ENCODE data around the gene HBG2.
"Not testable (repeated sequence)": the region's sequence is repeated elsewhere in the genome, so short reads cannot be mapped to it uniquely, and the experiment has no call there.

HBG2 gene

GRCh38 chr11:5280582-5281102 lies 26.1 kb upstream of the HBG2 start:
- DNase-seq: peak; percentile 50 to 53

- no peak for DNase-seq
Observed at GRCh38 chr11:5279471-5280090, 25.0 kb upstream of the HBG2 start.

- no peak for DNase-seq
Observed at GRCh38 chr11:5277807-5278382, 23.3 kb upstream of the HBG2 start.

GRCh38 chr11:5276697-5277096 lies 22.1 kb upstream of the HBG2 start:
- DNase-seq: no peak

- DNase-seq: no peak
Observed at GRCh38 chr11:5275369-5276110, 21.0 kb upstream of the HBG2 start.

GRCh38 chr11:5274395-5274794 lies 19.8 kb upstream of the HBG2 start:
- no peak for DNase-seq

GRCh38 chr11:5272395-5273017 lies 17.9 kb upstream of the HBG2 start:
- no peak for DNase-seq

GRCh38 chr11:5269715-5270147 lies 15.2 kb upstream of the HBG2 start, which contains the start of gene HBE1:
Gene HBE1 (minus strand): TSS chr11:5269945. CDS start chr11:5269890, 55 bp downstream.
- peak in 1 of 2 experiments; percentile 32 for DNase-seq

- DNase-seq: no peak
Observed at GRCh38 chr11:5267033-5267563, 12.5 kb upstream of the HBG2 start.

- no peak for DNase-seq
Observed at GRCh38 chr11:5266609-5267008, 12.0 kb upstream of the HBG2 start.

- no peak for DNase-seq
Observed at GRCh38 chr11:5265832-5266231, 11.3 kb upstream of the HBG2 start.

GRCh38 chr11:5258543-5259262 lies 4.1 kb upstream of the HBG2 start:
- no peak for DNase-seq

GRCh38 chr11:5257296-5257695 lies 2.7 kb upstream of the HBG2 start:
- no peak for DNase-seq

- DNase-seq: not testable (repeated sequence)
Observed at GRCh38 chr11:5254023-5254422, 558 bp downstream of the HBG2 start.

- not testable (repeated sequence) for DNase-seq
Observed at GRCh38 chr11:5253440-5253839, 1.1 kb downstream of the HBG2 start.

- no peak for DNase-seq
Observed at GRCh38 chr11:5252919-5253265, 1.7 kb downstream of the HBG2 start.

- DNase-seq: no peak
Observed at GRCh38 chr11:5252192-5252918, 2.2 kb downstream of the HBG2 start.

GRCh38 chr11:5251746-5252145 lies 2.8 kb downstream of the HBG2 start:
- DNase-seq: no peak

- no peak for DNase-seq
Observed at GRCh38 chr11:5250543-5251204, 3.9 kb downstream of the HBG2 start.

- DNase-seq: not testable (repeated sequence)
Observed at GRCh38 chr11:5249807-5250396, 4.7 kb downstream of the HBG2 start, which contains the start of gene HBG1. Gene HBG1 (minus strand): TSS chr11:5249857. CDS start chr11:5249804, 53 bp downstream.

GRCh38 chr11:5248498-5248897 lies 6.1 kb downstream of the HBG2 start:
- not testable (repeated sequence) for DNase-seq
